K562 (cell line): ENCODE results near the gene HOXC4. TPM values are rescaled to one million over a fixed set of nuclear protein-coding genes. Genes with fewer than 3 reads are reported as not detected.

Experiments
- ATAC-seq: fragments of 200-7000 bp; cut with Tn5 transposase; 3 replicates; pipeline ENCODE4 v1.9.1; 2020; ENCODE audit warnings: moderate library complexity
- BruUV-seq: library from RNA; stranded (reverse); fragments of 400-500 nt; replicated peaks from 2 replicates; lab custom pipeline; 2021; lab: Mats Ljungman, UMichigan
- CTCF ChIA-PET: fragments of 300-600 bp; formaldehyde crosslinking; extraction: SDS; loops from one replicate; lab custom pipeline; 2021; ENCODE audit warnings: low intra/inter-chr PET ratio; lab: Yijun Ruan, JAX
- POLR2A ChIA-PET: fragments of 300-600, 350-650 bp; sonication (Branson Sonifier 250); formaldehyde crosslinking; extraction: SDS; loops from one replicate; lab custom pipeline; 2021; ENCODE audit warnings: antibody characterized with exemption, inconsistent platforms; lab: Yijun Ruan, JAX
- DNase-seq, 4 experiments: peaks; one replicate each; pipeline versions ENCODE4 v3.0.0 to v3.0.0-alpha.2; 2011 to 2018; ENCODE audit warnings: low spot score in 3 of 4, mixed read lengths in 3 of 4; ENCODE audit errors: extremely low read depth in 1 of 4
- FAIRE-seq: peaks from 2 replicates; lab custom pipeline; 2011; peaks lifted over from hg19 to GRCh38; lab: Jason Lieb, UNC
- H2AFZ ChIP-seq: 2 replicates; pipeline ENCODE4 v1.6.0; 2011; ENCODE audit warnings: low read depth, low read length, control low read depth, inconsistent platforms
- H3K27ac ChIP-seq: fragments of 200-600 bp; 3 replicates; pipeline ENCODE4 v1.8.0; 2011; ENCODE audit warnings: low read depth, mild to moderate bottlenecking, control low read depth, inconsistent platforms, low read length, moderate library complexity, mixed read lengths; ENCODE audit errors: extremely low read depth
- H3K27me3 ChIP-seq, 2 experiments: fragments of 300-600 bp in 1 of 2; 2 replicates in 1 of 2; 3 replicates in 1 of 2; pipeline versions ENCODE4 v1.6.0 to v1.8.0; 2011; ENCODE audit warnings: inconsistent platforms in 2 of 2, low read length in 2 of 2, mild to moderate bottlenecking in 1 of 2, mixed read lengths in 1 of 2, moderate library complexity in 1 of 2; ENCODE audit not compliant: control insufficient read depth in 2 of 2, insufficient read depth in 2 of 2
- H3K36me3 ChIP-seq: fragments of 300-600 bp; 3 replicates; pipeline ENCODE4 v1.8.0; 2011; ENCODE audit warnings: mild to moderate bottlenecking, low read length, inconsistent platforms; ENCODE audit not compliant: control insufficient read depth, insufficient read depth
- H3K4me1 ChIP-seq, 2 experiments: fragments of 200-600 bp in 1 of 2; replicated peaks in 1 of 2; 2 replicates in 1 of 2; 3 replicates in 1 of 2; pipeline versions ENCODE4 v1.5.1 to v1.8.0; 2011; ENCODE audit warnings: inconsistent platforms in 2 of 2, low read length in 2 of 2, mild to moderate bottlenecking in 1 of 2, mixed read lengths in 1 of 2, moderate library complexity in 1 of 2; ENCODE audit not compliant: control insufficient read depth in 2 of 2, insufficient read depth in 2 of 2
- H3K4me2 ChIP-seq: 2 replicates; pipeline ENCODE4 v1.6.1; 2011; ENCODE audit warnings: low read length, control low read depth, inconsistent platforms, mixed read lengths; ENCODE audit not compliant: insufficient read depth
- H3K4me3 ChIP-seq: fragments of 200-600 bp; sonication (generic), shearing (Covaris generic); 2 replicates; pipeline ENCODE4 v1.5.1; 2016; ENCODE audit warnings: control low read depth, inconsistent platforms
- H3K79me2 ChIP-seq: fragments of 200-600 bp; 3 replicates; pipeline ENCODE4 v1.8.0; 2011; ENCODE audit warnings: low read length, inconsistent platforms; ENCODE audit not compliant: control insufficient read depth, insufficient read depth
- H3K9ac ChIP-seq, 2 experiments: 2 replicates each; pipeline versions ENCODE4 v1.6.0 to v1.6.1; 2011; ENCODE audit warnings: low read depth in 2 of 2, low read length in 2 of 2, control low read depth in 1 of 2, inconsistent platforms in 1 of 2, mild to moderate bottlenecking in 1 of 2, mixed read lengths in 1 of 2; ENCODE audit not compliant: insufficient read depth in 1 of 2
- H3K9me1 ChIP-seq: one replicate; pipeline ENCODE4 v1.6.0; 2011; ENCODE audit warnings: inconsistent platforms, mild to moderate bottlenecking, low read length, moderate library complexity; ENCODE audit not compliant: control insufficient read depth, insufficient read depth
- H3K9me3 ChIP-seq: replicated peaks from 2 replicates; pipeline ENCODE4 v1.5.1; 2011; ENCODE audit warnings: low read depth, low read length, inconsistent platforms; ENCODE audit not compliant: control insufficient read depth, insufficient read depth
- H4K20me1 ChIP-seq: replicated peaks from 2 replicates; pipeline ENCODE4 v1.6.1; 2011; ENCODE audit warnings: low read length, inconsistent platforms, mixed read lengths; ENCODE audit not compliant: control insufficient read depth, insufficient read depth
- TAF15 ChIP-seq: fragments of 200-400 bp; formaldehyde crosslinking; IDR thresholded peaks from 2 replicates; pipeline ENCODE4 v1.6.1; 2017; ENCODE audit warnings: mild to moderate bottlenecking, low read depth, low read length, moderate library complexity
- WGBS: fragments of 100-300 bp; shearing (Covaris generic); methylation state at CpG from one replicate; pipeline ENCODE4 v1.1.6; 2016; ENCODE audit warnings: low coverage, mixed read lengths; ENCODE audit not compliant: insufficient coverage; ENCODE audit errors: missing lambda C conversion rate; 5-methylcytosine and 5-hydroxymethylcytosine counted together
- in situ Hi-C: fragments of 300-500 bp; cut with MboI; formaldehyde crosslinking; loops from 4 replicates; pipeline ENCODE4 v1.15.0; 2018; ENCODE audit warnings: inconsistent platforms, mixed read lengths
- intact Hi-C: fragments of 100-400 bp; cut with micrococcal nuclease; formaldehyde crosslinking; loops from 2 replicates; pipeline ENCODE4 v1.14.2; 2022
- polyA plus RNA-seq, 8 experiments: library from polyadenylated mRNA; depleted of rRNA in 4 of 8; stranded (reverse) in 5 of 8; unstranded in 3 of 8; fragments of >200 nt; fragmentation: Nextera tagmentation in 2 of 8; fragmentation: Illumina TruSeq in 1 of 8; extraction: Ambion mirVana in 2 of 8; extraction: Trizol in 1 of 8; gene quantifications; 2 replicates each; pipeline versions ENCODE4 v1.2.1 to v1.2.3, GENCODE V29; 2011 to 2014; ENCODE audit warnings: inconsistent platforms in 1 of 8, missing spikeins in 1 of 8
- total RNA-seq, 7 experiments: library from RNA; depleted of rRNA in 6 of 7; stranded (reverse); fragments of >200 nt in 6 of 7; fragmentation: Illumina TruSeq in 2 of 7; extraction: Trizol in 2 of 7; gene quantifications; 2 replicates each; pipeline versions ENCODE4 v1.2.1 to v1.2.3, GENCODE V29; 2011 to 2021; ENCODE audit warnings: low replicate concordance in 1 of 7
- TF ChIP-seq, protein P1 (sequence below), 2 experiments: fragments of 450-650 bp in 1 of 2; sonication (generic) in 1 of 2; formaldehyde crosslinking in 1 of 2; IDR thresholded peaks; 2 replicates each; pipeline versions ENCODE4 v1.7.1 to v1.9.0; 2016 to 2022; ENCODE audit warnings: inconsistent platforms in 1 of 2, mild to moderate bottlenecking in 1 of 2, missing genetic modification reagents in 1 of 2

Gene HOXC4
- total and polyA plus RNA-seq, 9 of the 15 experiments (the other 6 are each of a cell fraction or from before 2014, with no cell fraction given), result 0.06 to 1.5 (median 0.44) TPM; not detected in 1

DNA sequence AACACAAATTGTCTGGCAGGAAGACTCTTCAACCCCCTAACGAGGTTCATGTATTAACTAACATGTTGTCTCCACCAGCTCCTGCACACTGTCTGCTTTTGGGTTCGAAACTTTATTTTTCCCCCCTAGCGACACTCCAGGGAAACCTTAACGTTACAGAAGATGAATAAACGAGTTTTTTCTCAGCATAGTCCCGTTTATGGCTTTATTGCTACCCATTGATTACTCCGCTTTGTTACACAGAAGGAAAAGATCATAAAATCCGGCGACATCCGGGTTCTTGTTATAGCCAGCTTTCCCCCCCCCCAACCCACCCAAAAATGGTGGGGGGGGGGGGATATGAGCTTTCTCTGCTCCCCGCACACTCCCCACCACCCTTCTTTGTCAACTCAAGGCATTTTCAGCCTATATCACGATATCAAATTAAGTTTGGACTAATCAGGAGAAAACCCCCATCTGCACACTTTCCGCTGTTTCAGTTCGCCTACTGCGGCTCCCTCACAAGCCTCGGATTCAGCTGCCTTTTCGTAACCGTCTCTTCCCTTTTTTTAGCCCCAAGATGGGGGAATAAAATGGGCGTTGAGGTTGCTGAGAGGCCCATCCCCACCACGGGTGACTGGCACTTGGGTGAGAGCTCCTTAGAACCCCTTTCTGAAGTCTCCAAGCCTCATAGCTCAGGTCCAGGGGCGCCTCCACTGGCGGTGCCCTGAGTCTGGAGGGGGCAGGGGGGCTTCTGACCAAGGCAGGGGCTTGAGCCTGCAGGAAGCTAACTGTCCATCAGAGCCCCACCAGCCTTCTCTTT lies 26.8 kb upstream of the HOXC4 start:
- intact Hi-C loops, result no loop called here
- WGBS, result 69% methylated on average over 21 of the region's 22 CpGs
- no peak overlapping the region for H3K4me2 ChIP-seq
- H3K4me3 ChIP-seq, result no peak overlapping the region
- H3K27me3 ChIP-seq, result no peaks in the 10 kb centered on the region
- in situ Hi-C loops, result loop anchor here (10.0 kb wide), 1 partner anchor 168 kb away; no protein-coding TSS in a partner anchor
- ATAC-seq (no peak), DNase-seq (no peak), FAIRE-seq (no peak)
- peak overlapping the region in 1 of 2 experiments; percentile 33; a peak in 1 of 4 replicates for H3K9ac ChIP-seq
- no TSS peak for BruUV-seq
- TF ChIP-seq, protein P1, sequence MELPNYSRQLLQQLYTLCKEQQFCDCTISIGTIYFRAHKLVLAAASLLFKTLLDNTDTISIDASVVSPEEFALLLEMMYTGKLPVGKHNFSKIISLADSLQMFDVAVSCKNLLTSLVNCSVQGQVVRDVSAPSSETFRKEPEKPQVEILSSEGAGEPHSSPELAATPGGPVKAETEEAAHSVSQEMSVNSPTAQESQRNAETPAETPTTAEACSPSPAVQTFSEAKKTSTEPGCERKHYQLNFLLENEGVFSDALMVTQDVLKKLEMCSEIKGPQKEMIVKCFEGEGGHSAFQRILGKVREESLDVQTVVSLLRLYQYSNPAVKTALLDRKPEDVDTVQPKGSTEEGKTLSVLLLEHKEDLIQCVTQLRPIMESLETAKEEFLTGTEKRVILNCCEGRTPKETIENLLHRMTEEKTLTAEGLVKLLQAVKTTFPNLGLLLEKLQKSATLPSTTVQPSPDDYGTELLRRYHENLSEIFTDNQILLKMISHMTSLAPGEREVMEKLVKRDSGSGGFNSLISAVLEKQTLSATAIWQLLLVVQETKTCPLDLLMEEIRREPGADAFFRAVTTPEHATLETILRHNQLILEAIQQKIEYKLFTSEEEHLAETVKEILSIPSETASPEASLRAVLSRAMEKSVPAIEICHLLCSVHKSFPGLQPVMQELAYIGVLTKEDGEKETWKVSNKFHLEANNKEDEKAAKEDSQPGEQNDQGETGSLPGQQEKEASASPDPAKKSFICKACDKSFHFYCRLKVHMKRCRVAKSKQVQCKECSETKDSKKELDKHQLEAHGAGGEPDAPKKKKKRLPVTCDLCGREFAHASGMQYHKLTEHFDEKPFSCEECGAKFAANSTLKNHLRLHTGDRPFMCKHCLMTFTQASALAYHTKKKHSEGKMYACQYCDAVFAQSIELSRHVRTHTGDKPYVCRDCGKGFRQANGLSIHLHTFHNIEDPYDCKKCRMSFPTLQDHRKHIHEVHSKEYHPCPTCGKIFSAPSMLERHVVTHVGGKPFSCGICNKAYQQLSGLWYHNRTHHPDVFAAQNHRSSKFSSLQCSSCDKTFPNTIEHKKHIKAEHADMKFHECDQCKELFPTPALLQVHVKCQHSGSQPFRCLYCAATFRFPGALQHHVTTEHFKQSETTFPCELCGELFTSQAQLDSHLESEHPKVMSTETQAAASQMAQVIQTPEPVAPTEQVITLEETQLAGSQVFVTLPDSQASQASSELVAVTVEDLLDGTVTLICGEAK (IDR thresholded peaks at IDR 0.05), result peak; percentile 50
- TF ChIP-seq, protein P1 (CRISPR knock-in tag; IDR thresholded peaks at IDR 0.05), result no peak
- no peak for TF ChIP-seq TAF15
- POLR2A ChIA-PET, result interaction anchor here (0.7 to 1.5 kb wide), 4 partner anchors 10 to 628 kb away, joined by 3 to 5 read pairs (median 4); no protein-coding TSS in a partner anchor
- no peaks in the 10 kb centered on the region for H3K9me1 ChIP-seq
- CTCF ChIA-PET, result interaction anchor here (0.7 kb wide), 1 partner anchor 110 kb away, joined by 3 read pairs; no protein-coding TSS in a partner anchor
- H3K27ac ChIP-seq, result no peak overlapping the region
- peaks cover 2% of the 10 kb centered on the region; the same call in 1 of the 3 replicates for H3K36me3 ChIP-seq
- no peak overlapping the region for H2AFZ ChIP-seq
- H3K79me2 ChIP-seq, result no peaks in the 10 kb centered on the region
- no peaks in the 10 kb centered on the region for H4K20me1 ChIP-seq
- H3K9me3 ChIP-seq, result no peaks in the 10 kb centered on the region
- peaks cover 3 to 26% of the 10 kb centered on the region in 2 experiments; a peak in 4 of 5 replicates for H3K4me1 ChIP-seq
